ENCODE data around the gene FIS1.
"Not testable (repeated sequence)": the region's sequence is repeated elsewhere in the genome, so short reads cannot be mapped to it uniquely, and the experiment has no call there.

The FIS1 gene

GRCh38 chr7:101255796-101256195, 10.9 kb upstream of the FIS1 start:
- no peak for DNase-seq

GRCh38 chr7:101253199-101253598, 8.3 kb upstream of the FIS1 start:
- DNase-seq, result not testable (repeated sequence)

- DNase-seq, result peak; percentile 99
These were observed 7.2 kb upstream of the FIS1 start for GRCh38 chr7:101251871-101252659.

- no peak for DNase-seq
These were observed 5.4 kb upstream of the FIS1 start for GRCh38 chr7:101250324-101250723.

- DNase-seq, result no peak
These were observed 3.4 kb upstream of the FIS1 start for GRCh38 chr7:101248276-101248675.

- DNase-seq, result no peak
These were observed 327 bp upstream of the FIS1 start for GRCh38 chr7:101245147-101245668.

- no peak for DNase-seq
These were observed 1.1 kb downstream of the FIS1 start for GRCh38 chr7:101243646-101244374.

- DNase-seq, result no peak
These were observed 3.2 kb downstream of the FIS1 start for GRCh38 chr7:101241443-101242349.

GRCh38 chr7:101241015-101241363, 3.9 kb downstream of the FIS1 start:
- DNase-seq, result no peak

GRCh38 chr7:101240226-101241014, 4.5 kb downstream of the FIS1 start:
- DNase-seq, result no peak

- DNase-seq, result no peak
These were observed 5.0 kb downstream of the FIS1 start for GRCh38 chr7:101239951-101240220.

GRCh38 chr7:101239191-101239950, 5.5 kb downstream of the FIS1 start:
- DNase-seq, result no peak

GRCh38 chr7:101238226-101239182, 6.4 kb downstream of the FIS1 start:
- no peak for DNase-seq

- DNase-seq, result no peak
These were observed 7.4 kb downstream of the FIS1 start, which contains the start of gene CLDN15 for GRCh38 chr7:101237206-101238067. Gene CLDN15, minus strand, starts transcription at chr7:101237802. Its CDS starts 221 bp downstream, at chr7:101237581.

GRCh38 chr7:101236292-101236835, 8.5 kb downstream of the FIS1 start:
- DNase-seq, result no peak

- DNase-seq, result no peak
These were observed 9.4 kb downstream of the FIS1 start for GRCh38 chr7:101235522-101235921.

GRCh38 chr7:101235050-101235449, 9.8 kb downstream of the FIS1 start:
- DNase-seq, result no peak

- DNase-seq, result no peak
These were observed 10.2 kb downstream of the FIS1 start for GRCh38 chr7:101234636-101235035.

GRCh38 chr7:101233907-101234547, 10.9 kb downstream of the FIS1 start:
- no peak for DNase-seq

Measured in islet precursor cell (in vitro differentiated cells).